CD4-positive, alpha-beta T cell treated with Interleukin-10 for 1 hour (primary cell): ENCODE measurements around the gene TREX2.

Experiments used
- DNase-seq: peaks from one replicate; pipeline ENCODE4 v3.0.0-alpha.2; 2020

Gene TREX2

GRCh38 chrX:153433161-153433680 lies 12.6 kb downstream of the TREX2 start:
- DNase-seq: no peak

- no peak for DNase-seq
Observed at GRCh38 chrX:153430796-153431195, 15.1 kb downstream of the TREX2 start.

GRCh38 chrX:153426204-153426603 lies 19.7 kb downstream of the TREX2 start:
- DNase-seq: no peak

GRCh38 chrX:153423652-153424051 lies 22.2 kb downstream of the TREX2 start:
- no peak for DNase-seq

- DNase-seq: no peak
Observed at GRCh38 chrX:153421856-153422255, 24.0 kb downstream of the TREX2 start.

GRCh38 chrX:153420851-153421599 lies 24.8 kb downstream of the TREX2 start:
- DNase-seq: no peak

GRCh38 chrX:153417637-153418036 lies 28.2 kb downstream of the TREX2 start:
- DNase-seq: no peak

- DNase-seq: no peak
Observed at GRCh38 chrX:153416781-153417450, 28.9 kb downstream of the TREX2 start.

- no peak for DNase-seq
Observed at GRCh38 chrX:153414856-153415510, 30.9 kb downstream of the TREX2 start.

GRCh38 chrX:153413731-153414130 lies 32.1 kb downstream of the TREX2 start:
- no peak for DNase-seq

- no peak for DNase-seq
Observed at GRCh38 chrX:153412746-153413720, 32.8 kb downstream of the TREX2 start.

- DNase-seq: no peak
Observed at GRCh38 chrX:153411988-153412574, 33.8 kb downstream of the TREX2 start.

GRCh38 chrX:153411255-153411987 lies 34.4 kb downstream of the TREX2 start, which contains the start of gene ZFP92:
ZFP92 (plus strand) TSS chrX:153411472; CDS start chrX:153418323, 6,851 bp downstream.
- DNase-seq: peak; percentile 14

GRCh38 chrX:153410888-153411254 lies 35.0 kb downstream of the TREX2 start:
- DNase-seq: no peak

- DNase-seq: no peak
Observed at GRCh38 chrX:153410373-153410772, 35.5 kb downstream of the TREX2 start.

GRCh38 chrX:153409414-153410101 lies 36.3 kb downstream of the TREX2 start:
- DNase-seq: no peak

- no peak for DNase-seq
Observed at GRCh38 chrX:153408871-153409351, 36.9 kb downstream of the TREX2 start.

- DNase-seq: no peak
Observed at GRCh38 chrX:153408221-153408721, 37.6 kb downstream of the TREX2 start.

GRCh38 chrX:153407736-153408135 lies 38.1 kb downstream of the TREX2 start:
- no peak for DNase-seq

GRCh38 chrX:153406903-153407302 lies 39.0 kb downstream of the TREX2 start:
- no peak for DNase-seq
